Superior temporal gyrus (tissue), 1 donor: ENCODE results near the gene ZNF771.

Experiments
- DNase-seq: peaks from one replicate; pipeline ENCODE4 v3.0.0-alpha.2; 2016; ENCODE audit errors: extremely low spot score

Gene ZNF771

GRCh38 chr16:30398661-30399434, 8.6 kb upstream of the ZNF771 start:
- no peak for DNase-seq

GRCh38 chr16:30399435-30400186, 7.8 kb upstream of the ZNF771 start:
- no peak for DNase-seq

DNA sequence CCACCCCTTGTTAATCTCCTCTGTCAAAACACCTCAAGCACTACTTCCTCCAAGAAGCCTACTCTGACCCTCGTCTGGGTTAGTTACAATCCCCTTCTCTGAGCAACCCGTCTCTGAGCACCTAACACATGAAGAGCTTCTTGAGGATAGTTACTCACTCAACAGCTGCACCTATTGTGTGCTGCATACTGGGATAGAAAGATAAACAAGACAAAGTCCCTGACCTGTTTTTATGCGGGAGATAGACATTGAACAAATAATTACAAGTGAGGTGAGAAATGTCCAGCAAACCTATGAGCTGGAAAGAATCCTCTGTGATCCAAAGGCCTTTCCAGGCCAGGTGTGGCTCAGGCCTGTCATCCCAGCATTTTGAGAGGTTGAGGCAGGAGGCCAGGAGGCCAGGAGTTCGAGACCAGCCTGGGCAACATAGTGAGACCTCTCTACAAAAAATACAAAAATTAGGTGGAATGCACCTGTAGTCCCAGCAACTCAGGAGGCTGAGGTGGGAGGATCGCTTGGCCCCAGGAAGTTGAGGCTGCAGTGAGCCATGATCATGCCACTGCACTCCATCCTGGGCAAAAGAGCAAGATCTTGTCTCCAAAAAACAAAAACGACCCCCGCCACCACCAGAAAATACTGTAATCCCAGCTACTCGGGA, 5.5 kb upstream of the ZNF771 start:
- DNase-seq, result no peak

DNA sequence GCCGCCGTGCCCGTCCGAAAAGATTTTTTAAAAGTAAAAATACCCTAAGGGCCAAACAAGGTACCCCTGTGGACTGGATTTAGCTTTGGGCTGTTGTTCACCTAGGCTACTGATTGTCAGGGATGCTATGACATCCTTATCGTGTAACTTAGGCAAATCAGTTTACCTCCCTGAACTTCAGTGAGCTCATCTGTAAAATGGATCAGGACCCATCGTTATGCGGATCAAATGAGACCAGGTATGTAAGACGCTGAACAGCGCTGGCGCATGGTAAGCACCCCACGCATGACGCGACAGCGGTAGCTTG, 658 bp upstream of the ZNF771 start:
- no peak for DNase-seq

DNA sequence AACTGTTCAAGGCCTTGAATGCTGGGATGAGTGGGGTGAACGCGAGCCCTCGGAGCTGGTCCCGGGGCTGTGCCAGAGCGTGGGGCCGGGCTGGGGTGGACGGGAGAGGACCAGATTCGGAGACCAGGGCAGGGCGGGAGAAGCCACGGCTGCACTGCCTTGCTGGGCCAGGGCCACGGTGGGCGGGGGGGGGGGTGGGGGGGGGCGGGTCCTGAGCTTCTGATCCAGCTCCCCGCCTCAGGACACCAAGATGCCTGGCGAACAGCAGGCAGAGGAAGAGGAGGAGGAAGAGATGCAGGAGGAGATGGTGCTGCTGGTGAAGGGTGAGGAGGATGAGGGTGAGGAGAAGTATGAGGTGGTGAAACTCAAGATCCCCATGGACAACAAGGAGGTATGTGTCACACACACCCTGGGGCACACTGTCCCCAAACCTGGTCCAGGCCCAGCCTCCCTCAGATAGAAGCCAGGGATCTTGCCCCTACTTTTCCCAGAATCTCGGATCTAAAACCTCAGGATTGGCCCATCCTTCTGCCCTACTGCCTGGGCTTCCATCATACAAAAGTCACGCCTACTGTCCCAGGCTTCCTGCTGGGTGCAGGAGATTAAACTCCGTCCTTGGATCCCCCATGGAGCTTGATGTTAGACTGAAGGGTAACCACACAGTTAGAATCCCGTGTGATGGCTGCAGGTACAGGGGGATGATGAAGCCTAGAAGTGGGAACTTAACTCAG, 563 bp downstream of the ZNF771 start:
- DNase-seq, result no peak

- peak; percentile 96 for DNase-seq
Observed at GRCh38 chr16:30409125-30410060, 2.0 kb downstream of the ZNF771 start.

GRCh38 chr16:30413112-30413806, 5.9 kb downstream of the ZNF771 start:
- no peak for DNase-seq

- no peak for DNase-seq
Observed at GRCh38 chr16:30414159-30414558, 6.8 kb downstream of the ZNF771 start.

DNA sequence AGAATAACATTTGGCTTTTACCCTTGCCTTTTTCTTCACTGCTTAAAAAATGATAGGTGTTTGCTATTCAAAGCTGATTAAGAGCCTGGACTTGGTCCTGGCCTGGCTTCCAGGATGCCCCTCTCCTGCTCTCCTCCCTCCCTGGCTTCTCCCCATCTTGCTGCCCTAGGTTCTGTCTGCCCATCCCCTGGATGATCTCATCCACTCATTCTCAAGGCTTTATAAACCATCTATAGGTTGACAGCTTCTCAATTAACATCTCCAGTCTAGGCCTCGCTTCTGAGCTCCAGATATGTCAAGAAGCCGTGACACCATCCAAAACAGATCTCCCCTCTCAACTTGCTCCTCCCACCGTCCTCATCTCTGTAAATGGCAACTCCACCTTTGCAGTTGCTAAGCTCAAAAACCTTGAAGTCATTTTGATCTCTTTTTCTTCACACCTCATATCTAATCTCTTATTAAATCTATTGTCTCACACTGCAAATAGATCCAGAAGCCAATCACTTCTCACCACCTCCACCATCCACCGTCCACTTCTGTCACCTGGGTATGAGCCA, 8.7 kb downstream of the ZNF771 start:
- no peak for DNase-seq

GRCh38 chr16:30416624-30417528, 9.5 kb downstream of the ZNF771 start:
- DNase-seq, result no peak

DNA sequence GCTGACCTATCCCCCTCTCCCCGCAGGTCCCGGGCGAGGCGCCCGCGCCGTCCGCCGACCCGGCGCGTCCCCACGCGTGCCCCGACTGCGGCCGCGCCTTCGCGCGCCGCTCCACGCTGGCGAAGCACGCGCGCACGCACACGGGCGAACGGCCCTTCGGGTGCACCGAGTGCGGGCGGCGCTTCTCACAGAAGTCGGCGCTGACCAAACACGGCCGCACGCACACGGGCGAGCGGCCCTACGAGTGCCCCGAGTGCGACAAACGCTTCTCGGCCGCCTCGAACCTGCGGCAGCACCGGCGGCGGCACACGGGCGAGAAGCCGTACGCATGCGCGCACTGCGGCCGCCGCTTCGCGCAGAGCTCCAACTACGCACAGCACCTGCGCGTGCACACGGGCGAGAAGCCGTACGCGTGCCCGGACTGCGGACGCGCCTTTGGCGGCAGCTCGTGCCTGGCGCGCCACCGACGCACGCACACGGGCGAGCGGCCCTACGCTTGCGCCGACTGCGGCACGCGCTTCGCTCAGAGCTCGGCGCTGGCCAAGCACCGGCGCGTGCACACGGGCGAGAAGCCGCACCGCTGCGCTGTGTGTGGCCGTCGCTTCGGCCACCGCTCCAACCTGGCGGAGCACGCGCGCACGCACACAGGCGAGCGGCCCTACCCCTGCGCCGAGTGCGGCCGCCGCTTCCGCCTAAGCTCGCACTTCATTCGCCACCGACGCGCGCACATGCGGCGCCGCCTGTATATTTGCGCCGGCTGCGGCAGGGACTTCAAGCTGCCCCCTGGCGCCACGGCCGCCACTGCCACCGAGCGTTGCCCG, 10.3 kb downstream of the ZNF771 start:
- DNase-seq, result peak; percentile 81

DNA sequence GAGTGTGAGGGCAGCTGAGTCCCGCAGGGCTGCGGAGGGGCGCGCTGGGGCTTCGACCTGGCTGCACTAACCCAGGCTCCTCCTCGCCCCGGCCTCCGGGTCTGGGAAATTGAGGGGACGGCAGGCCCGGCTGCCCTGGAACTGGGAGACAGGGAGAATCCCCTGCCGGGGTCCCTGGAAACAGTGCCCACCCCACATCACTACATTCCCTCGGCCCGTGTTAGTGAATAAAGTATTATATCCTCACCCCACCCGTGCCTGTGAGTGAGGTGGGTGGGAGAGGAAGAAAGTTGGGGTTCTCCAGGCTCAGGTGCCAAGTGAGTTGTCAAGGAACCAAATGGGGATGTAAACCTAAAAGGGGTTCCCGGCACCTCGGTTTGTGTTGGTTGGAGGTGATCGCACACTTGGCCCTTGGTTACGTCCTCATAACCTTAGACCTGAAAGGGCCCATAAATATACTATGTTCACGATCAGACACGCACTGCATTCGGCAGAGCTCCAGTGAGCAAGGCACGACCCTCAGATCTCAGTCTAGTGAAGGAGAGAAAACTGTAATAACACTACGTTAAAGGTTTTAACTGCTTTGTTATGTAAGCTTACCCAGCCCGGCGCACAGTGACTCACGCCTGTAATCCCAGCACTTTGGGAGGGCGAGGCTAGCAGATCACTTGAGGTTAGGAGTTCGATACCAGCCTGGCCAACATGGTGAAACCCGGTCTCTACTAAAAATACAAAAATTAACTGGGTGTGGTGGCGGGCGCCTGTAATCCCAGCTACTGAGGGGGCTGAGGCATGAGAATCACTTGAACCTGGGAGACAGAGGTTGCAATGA, 11.2 kb downstream of the ZNF771 start:
- DNase-seq, result no peak

GRCh38 chr16:30421010-30421409, 13.6 kb downstream of the ZNF771 start:
- no peak for DNase-seq

DNA sequence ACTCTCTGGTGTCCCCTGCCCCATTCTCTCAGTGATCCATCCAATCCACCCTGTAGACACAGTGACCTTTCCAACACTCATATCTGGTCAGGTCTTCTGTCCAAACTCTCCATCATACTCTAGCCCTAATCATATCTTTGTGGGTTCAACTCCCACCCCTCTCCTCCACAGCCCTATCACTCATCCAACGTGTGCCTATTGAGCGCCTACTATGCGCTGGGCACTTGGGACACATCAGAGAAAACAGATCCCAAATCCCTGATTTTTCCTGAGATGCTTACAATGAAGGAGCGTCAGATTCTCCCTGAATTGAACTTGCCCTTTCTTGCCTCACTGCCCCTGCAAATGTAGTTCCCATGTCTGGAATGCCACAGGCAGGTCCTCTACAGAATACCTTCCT, 20.6 kb downstream of the ZNF771 start:
- DNase-seq, result no peak

- DNase-seq, result no peak
Observed at GRCh38 chr16:30429418-30429677, 21.9 kb downstream of the ZNF771 start.

- peak; percentile 99 for DNase-seq
Observed at GRCh38 chr16:30429678-30430427, 22.4 kb downstream of the ZNF771 start, which contains the start of gene DCTPP1. Gene DCTPP1, minus strand, starts transcription at chr16:30430030. Its CDS starts 50 bp downstream, at chr16:30429980.
